ENCODE data around the gene PACS1.

The PACS1 gene

DNA sequence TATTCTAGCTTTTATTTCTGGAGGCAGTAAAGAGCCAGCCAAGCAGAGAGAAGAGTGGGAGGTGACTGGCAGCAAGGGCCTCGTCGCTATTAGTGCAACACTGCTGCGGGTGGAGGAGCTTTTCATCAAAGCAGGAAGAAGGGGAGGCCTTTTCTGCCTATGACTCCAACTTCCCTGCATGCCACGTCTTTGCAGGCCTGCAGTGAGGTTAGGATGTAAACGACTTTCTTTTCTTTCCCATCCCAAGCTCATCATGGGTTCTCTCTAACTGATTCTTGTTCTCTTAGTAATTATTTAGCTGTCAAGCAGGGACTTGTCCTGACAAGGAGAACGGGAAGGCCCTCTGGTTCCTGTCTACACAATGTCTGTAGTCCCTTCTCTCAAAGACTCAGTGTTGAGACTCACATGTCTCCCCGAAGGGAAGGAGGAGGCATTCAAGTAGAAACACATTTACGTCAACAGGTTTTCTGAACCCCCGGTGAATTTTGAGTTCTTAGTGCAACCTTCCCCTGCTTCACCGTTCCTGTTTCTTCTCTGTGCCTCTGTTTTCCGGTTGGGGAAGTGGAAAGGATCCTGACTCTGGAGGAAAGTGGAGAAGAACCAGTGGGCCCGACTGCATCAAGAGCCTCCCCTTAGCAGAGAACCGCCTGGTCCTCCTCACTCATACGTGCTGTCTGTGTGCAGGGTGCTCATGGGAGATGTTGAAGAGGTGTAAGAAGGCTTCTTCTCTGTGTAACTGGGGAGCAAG, 56.9 kb downstream of the PACS1 start:
- DNase-seq (ENCODE audit: low read depth in 2 of 2) = peak; percentile 79 to 87
- TF ChIP-seq, protein P1, sequence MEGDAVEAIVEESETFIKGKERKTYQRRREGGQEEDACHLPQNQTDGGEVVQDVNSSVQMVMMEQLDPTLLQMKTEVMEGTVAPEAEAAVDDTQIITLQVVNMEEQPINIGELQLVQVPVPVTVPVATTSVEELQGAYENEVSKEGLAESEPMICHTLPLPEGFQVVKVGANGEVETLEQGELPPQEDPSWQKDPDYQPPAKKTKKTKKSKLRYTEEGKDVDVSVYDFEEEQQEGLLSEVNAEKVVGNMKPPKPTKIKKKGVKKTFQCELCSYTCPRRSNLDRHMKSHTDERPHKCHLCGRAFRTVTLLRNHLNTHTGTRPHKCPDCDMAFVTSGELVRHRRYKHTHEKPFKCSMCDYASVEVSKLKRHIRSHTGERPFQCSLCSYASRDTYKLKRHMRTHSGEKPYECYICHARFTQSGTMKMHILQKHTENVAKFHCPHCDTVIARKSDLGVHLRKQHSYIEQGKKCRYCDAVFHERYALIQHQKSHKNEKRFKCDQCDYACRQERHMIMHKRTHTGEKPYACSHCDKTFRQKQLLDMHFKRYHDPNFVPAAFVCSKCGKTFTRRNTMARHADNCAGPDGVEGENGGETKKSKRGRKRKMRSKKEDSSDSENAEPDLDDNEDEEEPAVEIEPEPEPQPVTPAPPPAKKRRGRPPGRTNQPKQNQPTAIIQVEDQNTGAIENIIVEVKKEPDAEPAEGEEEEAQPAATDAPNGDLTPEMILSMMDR (IDR thresholded peaks at IDR 0.05; ENCODE audit: low read depth, low read length) = no peak
- no peak overlapping the region for H3K4me3 ChIP-seq (replicated peaks in 1 of 2; ENCODE audit: low read depth in 2 of 2, low read length in 2 of 2)

DNA sequence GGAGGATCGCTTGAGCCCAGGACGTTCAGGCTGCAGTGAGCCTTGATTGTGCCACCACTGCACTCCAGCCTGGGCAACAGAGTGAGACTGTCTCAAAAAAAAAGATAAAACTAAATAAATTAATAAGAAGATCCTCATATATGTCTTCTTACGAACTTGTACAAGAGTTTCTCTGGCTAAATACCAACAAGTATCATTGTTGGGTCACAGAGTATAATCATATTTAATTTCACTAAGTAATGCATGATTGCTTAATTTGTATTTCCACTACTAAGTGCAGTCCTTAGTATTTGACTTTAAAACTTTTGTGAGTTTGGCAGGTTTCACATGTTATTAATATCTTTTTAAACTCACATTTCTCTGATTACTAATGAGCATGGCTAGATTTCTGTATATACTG, 60.9 kb downstream of the PACS1 start:
- no peak overlapping the region for H3K4me3 ChIP-seq (replicated peaks in 1 of 2; ENCODE audit: low read depth in 2 of 2, low read length in 2 of 2)
- no peak for DNase-seq (ENCODE audit: low read depth in 2 of 2)
- TF ChIP-seq, protein P1 (IDR thresholded peaks at IDR 0.05; ENCODE audit: low read depth, low read length) = no peak

GRCh38 chr11:66131937-66132632, 62.0 kb downstream of the PACS1 start:
- TF ChIP-seq, protein P1 (IDR thresholded peaks at IDR 0.05; ENCODE audit: low read depth, low read length) = no peak
- H3K4me3 ChIP-seq (replicated peaks in 1 of 2; ENCODE audit: low read depth in 2 of 2, low read length in 2 of 2) = no peak overlapping the region
- DNase-seq (ENCODE audit: low read depth in 2 of 2) = no peak

DNA sequence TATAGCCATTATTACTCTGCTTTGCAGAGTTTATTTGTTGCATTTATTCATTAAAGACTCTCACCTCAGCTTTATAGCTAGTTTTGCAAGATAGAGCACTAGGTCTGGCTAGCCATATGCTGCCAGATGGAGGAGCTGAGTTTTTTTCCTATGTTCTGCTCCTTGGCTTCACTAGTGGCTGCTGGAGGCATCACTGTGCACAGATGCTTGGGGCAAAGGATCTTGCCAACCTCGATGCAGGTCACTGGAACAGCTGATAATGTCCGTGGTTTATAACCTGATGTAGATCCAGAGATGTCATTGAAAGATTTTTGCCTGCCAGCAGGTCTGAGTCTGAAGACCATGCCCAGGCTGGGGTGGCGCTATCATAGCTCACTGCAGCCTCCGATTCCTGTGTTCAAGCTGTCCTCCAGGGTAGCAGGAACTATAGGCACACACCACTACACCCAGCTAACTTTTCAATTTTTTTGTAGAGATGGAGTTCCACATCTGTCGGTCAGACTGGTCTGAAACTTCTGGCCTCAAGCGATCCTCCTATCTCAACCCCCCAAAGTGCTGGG, 63.2 kb downstream of the PACS1 start:
- TF ChIP-seq, protein P1 (IDR thresholded peaks at IDR 0.05; ENCODE audit: low read depth, low read length) = no peak
- no peak overlapping the region for H3K4me3 ChIP-seq (replicated peaks in 1 of 2; ENCODE audit: low read depth in 2 of 2, low read length in 2 of 2)
- no peak for DNase-seq (ENCODE audit: low read depth in 2 of 2)

- TF ChIP-seq, protein P1 (IDR thresholded peaks at IDR 0.05; ENCODE audit: low read depth, low read length) = no peak
- no peak overlapping the region for H3K4me3 ChIP-seq (replicated peaks in 1 of 2; ENCODE audit: low read depth in 2 of 2, low read length in 2 of 2)
- DNase-seq (ENCODE audit: low read depth in 2 of 2) = peak; percentile 53 to 77
These were observed 66.7 kb downstream of the PACS1 start for GRCh38 chr11:66136752-66137123.

DNA sequence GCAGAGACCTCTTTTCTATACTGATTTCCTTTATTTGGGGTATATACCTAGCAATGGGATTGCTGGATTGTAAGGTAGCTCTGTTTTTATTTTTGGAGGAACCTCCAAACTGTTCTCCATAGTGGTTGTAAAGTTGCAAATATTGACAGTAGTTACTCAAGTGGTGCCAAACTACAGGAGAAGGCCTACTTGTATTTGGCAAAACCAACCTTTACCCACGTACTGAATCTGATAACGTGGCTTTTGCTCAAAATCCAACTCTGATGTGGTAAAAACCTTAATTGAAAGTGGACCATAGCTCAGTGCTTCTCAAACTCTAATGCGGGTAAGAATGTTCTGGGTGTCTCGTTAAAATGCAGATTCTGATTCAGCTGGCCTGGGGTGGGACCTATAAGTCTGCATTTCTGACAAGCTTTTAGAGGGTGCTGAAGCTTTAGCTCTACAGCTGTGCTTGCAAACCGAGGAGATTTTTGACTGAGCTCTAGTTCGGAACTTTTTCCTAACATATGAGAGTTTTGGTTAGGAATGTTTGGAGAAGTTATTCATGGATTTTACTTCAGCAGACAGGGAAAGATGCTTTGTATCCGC, 69.8 kb downstream of the PACS1 start:
- TF ChIP-seq, protein P1 (IDR thresholded peaks at IDR 0.05; ENCODE audit: low read depth, low read length) = no peak
- no peak overlapping the region for H3K4me3 ChIP-seq (replicated peaks in 1 of 2; ENCODE audit: low read depth in 2 of 2, low read length in 2 of 2)
- no peak for DNase-seq (ENCODE audit: low read depth in 2 of 2)
